Measurements from ENCODE around the gene AKR1B1.

Gene AKR1B1

GRCh38 chr7:134394056-134394455 is 64.8 kb downstream of the AKR1B1 start:
- H4K20me1 ChIP-seq (ENCODE audit: insufficient read depth) = no peaks in the 10 kb centered on the region
- H3K79me2 ChIP-seq (ENCODE audit: insufficient read depth, low read depth) = no peaks in the 10 kb centered on the region
- TF ChIP-seq, protein P1, sequence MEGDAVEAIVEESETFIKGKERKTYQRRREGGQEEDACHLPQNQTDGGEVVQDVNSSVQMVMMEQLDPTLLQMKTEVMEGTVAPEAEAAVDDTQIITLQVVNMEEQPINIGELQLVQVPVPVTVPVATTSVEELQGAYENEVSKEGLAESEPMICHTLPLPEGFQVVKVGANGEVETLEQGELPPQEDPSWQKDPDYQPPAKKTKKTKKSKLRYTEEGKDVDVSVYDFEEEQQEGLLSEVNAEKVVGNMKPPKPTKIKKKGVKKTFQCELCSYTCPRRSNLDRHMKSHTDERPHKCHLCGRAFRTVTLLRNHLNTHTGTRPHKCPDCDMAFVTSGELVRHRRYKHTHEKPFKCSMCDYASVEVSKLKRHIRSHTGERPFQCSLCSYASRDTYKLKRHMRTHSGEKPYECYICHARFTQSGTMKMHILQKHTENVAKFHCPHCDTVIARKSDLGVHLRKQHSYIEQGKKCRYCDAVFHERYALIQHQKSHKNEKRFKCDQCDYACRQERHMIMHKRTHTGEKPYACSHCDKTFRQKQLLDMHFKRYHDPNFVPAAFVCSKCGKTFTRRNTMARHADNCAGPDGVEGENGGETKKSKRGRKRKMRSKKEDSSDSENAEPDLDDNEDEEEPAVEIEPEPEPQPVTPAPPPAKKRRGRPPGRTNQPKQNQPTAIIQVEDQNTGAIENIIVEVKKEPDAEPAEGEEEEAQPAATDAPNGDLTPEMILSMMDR (conservative IDR thresholded peaks at IDR 0.05; ENCODE audit: low read depth, low read length) = no peak
- no peak overlapping the region for H3K27ac ChIP-seq
- no peak overlapping the region for H2AFZ ChIP-seq (ENCODE audit: low read depth)
- H3K4me1 ChIP-seq (ENCODE audit: low read depth, poor library complexity, severe bottlenecking) = no peaks in the 10 kb centered on the region
- H3K9ac ChIP-seq = no peak overlapping the region
- no peaks in the 10 kb centered on the region for H3K36me3 ChIP-seq (ENCODE audit: insufficient read depth)
- no peaks in the 10 kb centered on the region for H3K27me3 ChIP-seq (ENCODE audit: insufficient read depth, low read depth)
- no peak overlapping the region for H3K4me3 ChIP-seq (IDR thresholded peaks at IDR 0.05; ENCODE audit: insufficient read depth, low read depth, low read length)
- H3K4me2 ChIP-seq = no peak overlapping the region
